GM19238 (cell line): ENCODE results near the gene RYR1.
"Not testable (repeated sequence)": the region's sequence is repeated elsewhere in the genome, so short reads cannot be mapped to it uniquely, and the experiment has no call there.

ENCODE experiments used
- DNase-seq: peaks from one replicate; pipeline ENCODE4 v3.0.0; 2011; ENCODE audit warnings: low spot score; ENCODE audit not compliant: insufficient read length

RYR1 gene

DNA sequence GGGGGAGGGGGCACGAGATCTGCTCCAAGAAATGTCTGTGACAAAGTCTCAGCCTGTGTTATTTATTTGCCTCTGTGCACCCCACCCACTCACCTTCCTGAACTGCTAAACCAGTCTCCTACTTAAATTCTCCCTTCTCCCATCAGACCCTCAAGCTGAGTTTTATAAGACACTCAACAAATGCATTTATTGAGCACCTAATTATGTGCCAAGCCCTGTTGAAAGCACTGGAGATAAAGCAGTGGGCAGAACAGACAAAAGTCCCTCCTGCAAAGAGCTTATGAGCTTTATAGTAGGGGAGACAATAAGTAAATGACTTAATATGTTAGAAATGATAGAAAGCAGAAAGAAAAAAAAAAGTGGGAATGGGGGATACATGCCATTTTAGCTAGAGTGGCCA lies 34.0 kb upstream of the RYR1 start:
- DNase-seq, result no peak

DNA sequence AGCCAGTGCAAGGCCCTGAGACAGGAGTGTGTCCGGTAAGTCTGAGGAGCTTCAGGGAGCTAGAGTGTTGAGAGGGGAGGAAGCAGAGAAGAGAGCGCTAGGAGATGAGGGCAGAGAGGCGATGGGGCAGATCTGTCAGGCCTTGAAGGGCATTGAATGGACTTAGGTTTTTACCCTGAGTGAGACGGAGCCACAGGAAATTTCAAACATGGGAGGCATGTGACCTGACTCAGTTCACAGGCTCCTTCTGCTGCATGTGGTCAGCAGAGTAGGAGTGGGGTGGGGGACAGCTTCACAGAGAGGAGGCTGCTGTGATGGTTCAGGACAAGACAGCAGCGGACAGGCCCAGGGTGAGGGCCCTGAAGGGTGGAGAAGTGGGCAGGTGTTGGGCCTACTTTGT lies 33.1 kb upstream of the RYR1 start:
- no peak for DNase-seq

DNA sequence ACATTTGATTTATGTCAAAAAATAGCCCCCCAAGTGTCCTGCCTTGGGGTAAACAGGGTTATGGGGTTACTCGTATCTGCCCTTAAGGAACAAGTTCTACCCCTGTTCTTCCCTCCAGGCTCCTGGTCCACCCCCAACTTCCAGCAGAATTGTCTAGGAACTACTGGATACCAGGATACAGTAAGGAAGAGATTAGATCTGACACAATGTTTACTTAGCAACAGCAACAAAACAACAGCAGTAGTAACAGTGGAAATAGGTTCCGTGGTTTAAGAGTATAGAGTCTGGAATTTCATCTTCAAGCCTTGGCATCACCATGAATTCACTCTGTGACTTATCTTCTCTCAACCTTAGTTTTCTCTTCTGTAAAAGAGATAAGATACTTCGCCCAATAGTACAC lies 32.3 kb upstream of the RYR1 start:
- DNase-seq, result no peak

DNA sequence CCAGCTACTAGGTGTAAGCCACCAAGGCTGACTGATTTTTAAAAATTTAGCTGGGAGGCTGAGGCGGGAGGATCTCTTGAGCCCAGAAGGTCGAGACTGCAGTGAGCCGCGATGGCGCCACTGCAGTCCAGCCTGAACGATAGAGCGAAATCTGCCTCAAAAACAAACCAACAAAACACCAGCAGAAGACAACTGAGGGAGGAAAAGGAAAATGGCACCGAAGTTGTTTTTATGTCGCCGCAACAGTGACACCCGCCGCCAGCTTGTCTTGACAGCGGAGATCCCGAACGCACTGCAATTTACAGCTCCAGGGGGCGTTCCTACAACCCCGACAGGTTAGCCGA lies 30.9 kb upstream of the RYR1 start:
- no peak for DNase-seq

DNA sequence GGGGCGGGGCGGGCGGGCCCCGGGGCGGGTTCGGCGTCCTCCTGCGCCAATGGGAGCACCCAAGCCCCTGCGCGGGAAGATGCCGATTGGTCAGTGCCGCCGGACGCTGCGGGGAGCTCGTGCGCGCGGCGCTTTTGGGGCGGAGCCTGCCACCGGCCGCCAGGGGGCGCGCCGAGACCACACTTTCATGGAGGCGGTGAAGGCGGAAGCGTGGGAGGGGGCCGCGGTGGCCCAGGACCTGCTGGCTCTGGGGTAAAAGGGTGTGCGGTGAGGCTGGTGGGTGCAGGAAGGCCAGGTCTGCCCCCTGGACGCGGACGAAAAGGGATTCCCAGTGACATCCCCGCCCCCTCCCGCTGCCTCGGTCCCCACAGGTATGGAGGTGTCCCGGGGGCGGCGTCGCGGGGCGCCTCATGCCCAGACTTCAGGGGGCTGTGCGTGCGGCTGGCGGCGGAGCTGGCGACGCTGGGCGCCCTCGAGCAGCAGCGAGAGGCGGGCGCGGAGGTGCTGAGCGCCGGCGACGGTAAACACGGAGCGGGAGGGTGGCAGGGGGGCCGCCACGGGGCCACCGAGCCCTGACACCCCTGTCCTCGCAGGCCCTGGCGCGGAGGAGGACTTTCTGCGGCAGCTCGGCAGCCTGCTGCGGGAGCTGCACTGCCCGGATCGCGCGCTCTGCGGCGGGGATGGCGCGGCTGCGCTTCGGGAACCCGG lies 30.4 kb upstream of the RYR1 start, which contains the start of gene FAM98C:
FAM98C (plus strand) TSS at position 127 of the 708 bp plus-strand sequence; CDS start at position 188, 61 bp downstream.
- peak; percentile 100 for DNase-seq

DNA sequence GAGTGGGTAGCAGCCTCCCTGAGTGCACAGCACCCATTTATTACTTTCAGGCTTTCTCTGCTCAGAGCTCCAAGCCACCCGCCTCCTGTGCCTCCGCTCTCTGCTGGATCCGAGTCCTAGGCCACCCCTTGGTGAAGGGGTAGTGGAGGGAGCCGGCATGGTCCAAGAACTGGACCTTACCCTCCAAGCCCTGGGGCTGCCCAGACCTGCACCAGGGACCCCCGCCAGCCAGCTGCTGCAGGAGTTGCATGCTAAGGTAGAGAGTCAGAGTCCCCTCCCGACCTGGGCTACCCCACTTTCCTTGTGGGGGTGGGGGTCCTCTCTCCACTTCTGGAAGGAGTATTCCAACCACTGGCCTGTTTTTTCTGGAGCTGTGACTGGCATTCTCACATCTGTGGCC lies 28.6 kb upstream of the RYR1 start:
- DNase-seq, result no peak

DNA sequence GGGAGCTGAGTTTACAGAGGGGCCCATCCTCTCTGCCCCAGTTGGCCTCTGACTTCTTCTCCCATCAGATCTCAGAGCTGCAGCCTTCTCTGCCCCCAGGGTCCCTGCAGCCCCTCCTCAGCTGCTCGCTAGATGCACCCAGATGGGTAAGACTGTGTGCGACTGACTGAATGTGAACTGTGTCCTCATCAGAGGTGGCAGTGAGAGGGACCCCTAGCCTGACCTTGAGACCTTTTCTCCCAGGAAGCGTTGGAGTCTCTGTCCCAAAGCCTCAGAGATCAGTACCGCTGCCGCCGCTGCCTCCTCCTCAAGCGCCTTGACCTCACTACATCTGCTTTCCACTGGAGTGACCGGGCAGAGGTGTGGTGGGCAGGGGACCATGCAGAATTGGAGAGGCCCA lies 28.2 kb upstream of the RYR1 start:
- DNase-seq, result no peak

DNA sequence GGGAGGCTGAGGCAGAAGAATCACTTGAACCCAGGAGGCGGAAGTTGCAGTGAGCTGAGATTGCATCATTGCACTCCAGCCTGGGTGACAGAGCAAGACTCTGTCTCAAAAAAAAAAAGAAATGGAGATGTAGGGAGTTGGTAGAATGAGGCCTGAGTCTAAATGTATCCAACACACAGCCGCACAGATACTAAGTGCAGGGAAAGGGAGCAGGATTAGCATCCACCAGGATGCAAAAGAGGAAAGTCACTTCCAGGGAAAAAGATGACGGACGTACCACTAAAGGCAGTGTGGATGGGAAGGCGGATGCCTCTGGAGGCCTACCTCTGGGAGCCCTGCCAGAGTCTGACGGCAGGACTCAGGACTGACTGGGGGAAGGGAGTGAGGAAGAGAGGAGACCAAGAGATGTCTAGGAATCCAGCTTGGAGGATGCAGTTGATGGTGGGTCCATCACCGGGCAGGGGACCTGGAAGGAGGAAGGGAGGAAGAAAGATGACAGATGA lies 23.8 kb upstream of the RYR1 start:
- DNase-seq, result no peak

DNA sequence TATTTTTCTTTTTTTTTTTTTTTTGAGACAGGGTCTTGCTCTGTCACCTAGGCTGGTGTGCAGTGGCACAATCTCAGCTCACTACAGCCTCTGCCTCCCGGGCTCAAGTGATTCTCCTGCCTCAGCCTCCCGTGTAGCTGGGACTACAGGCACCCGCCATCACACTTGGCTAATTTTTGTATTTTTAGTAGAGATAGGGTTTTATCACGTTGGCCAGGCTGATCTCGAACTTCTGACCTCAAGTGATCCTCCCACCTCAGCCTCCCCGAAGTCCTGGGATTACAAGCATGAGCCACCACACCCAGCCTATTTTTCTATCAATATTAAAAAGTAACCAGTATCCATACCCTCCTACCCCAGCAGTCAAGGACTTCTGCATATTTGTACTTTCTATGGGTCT lies 23.1 kb upstream of the RYR1 start:
- DNase-seq, result not testable (repeated sequence)

DNA sequence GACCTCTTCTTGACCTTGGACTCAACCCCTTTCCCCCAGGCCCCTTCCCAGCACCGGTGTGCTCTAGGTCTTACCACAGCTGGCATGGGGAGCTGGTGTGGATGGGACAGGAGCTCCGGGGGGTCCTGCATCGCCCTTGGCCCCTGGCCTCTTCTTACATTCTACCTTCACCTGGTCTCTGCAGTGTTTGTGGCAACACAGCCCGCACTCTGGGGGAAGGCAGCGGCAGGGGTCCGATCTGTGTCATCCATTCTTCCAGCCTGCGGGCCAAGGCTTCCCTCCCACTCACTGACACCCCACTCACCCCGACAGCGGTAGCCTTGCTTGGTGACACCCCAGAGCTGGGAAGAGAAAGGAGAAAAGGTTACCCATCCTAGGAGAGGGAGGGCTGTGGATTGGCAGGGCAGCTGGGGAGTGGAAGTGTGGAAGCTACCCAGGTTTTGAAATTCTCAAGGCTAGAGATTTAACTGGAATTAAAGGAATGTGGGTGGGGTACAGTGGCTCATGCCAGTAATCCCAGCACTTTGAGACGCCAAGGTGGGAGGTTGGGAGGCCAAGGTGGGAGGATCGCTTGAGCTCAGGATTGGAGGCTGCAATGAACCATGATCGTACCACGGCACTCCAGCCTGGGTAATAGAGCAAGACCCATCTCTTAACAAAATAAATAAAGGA lies 22.3 kb upstream of the RYR1 start:
- no peak for DNase-seq

DNA sequence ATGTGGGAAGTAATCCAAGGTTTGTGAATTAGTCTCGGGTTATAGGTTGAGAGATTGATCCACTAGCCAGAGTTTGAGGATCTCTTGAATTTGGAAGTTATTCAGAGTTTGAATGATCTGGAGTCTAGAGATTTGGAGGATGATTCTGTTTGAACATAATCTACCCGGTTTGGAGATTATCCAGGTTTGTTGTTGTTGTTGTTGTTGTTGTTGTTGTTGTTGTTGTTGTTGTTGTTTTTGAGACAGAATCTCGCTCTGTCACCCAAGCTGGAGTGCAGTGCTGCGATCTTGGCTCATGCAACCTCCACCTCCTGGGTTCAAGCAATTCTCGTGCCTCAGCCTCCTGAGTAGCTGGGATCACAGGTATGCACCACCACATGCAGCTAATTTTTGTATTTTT lies 21.6 kb upstream of the RYR1 start:
- DNase-seq, result not testable (repeated sequence)

DNA sequence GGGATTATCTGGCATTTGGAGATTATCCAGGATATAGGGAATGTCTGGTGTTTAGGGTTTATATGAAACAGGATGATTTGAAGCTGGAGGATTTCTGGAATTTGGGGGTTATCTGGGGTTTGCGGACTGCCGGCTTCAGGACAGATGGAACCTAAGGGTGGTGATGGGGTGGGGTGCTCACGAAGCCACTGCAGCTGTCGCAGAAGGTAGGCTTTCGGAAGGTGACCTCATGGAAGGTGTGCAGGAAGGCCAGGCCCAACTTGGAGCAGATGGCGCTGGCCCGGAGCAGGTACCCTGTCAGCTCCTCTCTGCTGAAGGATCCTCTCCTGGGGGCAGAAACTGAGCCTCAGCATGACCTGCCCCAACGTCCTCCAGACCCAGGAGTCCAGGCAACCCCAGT lies 21.0 kb upstream of the RYR1 start:
- no peak for DNase-seq

DNA sequence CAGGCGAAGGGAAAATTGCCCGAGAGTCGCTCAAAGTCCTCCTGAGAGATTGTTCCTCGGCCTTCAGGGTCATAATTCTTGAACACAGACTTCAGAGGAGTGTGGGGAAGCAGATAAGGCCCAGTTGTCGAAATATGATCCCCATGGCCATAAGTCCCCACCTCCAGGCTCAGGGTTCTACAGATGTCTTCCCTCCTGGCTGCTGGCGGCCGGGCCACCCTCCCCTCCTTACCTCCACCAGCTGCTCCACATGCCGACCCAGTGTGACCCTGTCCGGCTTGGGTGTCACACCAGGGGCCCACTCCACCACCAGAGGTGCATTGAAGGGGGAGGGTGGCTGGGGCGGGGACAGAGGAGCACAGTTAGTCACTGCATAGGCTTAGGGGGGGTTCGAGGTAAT lies 20.5 kb upstream of the RYR1 start:
- DNase-seq, result no peak

DNA sequence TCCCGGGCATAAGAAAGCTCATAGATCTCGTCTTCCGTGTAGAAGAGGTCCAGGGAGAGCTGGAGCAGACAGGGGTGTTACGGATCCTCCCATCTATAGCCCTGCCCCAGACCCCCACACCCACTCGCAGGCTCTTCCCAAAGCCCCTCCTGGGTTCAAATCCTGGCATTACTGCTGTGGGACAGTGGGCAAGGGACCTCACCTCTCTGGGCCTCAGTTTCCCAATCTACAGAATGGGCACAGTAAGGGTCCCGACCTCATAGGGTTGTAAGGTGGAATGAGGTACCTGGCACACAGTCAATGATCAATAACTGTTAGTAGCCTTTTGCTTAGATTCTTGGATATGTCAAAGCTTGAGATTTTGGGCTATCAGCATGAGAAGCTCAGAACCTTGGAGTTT lies 20.1 kb upstream of the RYR1 start:
- DNase-seq, result no peak

DNA sequence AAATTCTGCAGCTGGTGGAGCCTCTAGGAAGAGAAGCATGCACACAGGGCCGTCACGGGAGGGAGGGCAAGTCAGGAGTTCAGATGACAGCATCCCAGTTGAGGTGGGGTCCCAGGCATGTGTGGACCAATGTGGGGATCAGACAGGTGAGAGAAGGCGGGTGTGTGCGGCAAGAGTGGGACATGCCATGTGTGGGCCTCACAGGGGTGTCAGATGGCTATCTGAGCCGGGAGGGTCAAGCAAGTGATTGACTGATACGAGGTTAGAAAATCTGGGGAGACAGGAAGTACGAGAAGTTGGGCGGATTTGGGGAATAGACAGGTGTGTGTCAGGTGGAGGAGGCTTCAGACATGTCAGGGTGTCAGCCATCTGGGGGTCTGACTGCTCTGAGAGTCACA lies 16.3 kb upstream of the RYR1 start:
- DNase-seq, result no peak

DNA sequence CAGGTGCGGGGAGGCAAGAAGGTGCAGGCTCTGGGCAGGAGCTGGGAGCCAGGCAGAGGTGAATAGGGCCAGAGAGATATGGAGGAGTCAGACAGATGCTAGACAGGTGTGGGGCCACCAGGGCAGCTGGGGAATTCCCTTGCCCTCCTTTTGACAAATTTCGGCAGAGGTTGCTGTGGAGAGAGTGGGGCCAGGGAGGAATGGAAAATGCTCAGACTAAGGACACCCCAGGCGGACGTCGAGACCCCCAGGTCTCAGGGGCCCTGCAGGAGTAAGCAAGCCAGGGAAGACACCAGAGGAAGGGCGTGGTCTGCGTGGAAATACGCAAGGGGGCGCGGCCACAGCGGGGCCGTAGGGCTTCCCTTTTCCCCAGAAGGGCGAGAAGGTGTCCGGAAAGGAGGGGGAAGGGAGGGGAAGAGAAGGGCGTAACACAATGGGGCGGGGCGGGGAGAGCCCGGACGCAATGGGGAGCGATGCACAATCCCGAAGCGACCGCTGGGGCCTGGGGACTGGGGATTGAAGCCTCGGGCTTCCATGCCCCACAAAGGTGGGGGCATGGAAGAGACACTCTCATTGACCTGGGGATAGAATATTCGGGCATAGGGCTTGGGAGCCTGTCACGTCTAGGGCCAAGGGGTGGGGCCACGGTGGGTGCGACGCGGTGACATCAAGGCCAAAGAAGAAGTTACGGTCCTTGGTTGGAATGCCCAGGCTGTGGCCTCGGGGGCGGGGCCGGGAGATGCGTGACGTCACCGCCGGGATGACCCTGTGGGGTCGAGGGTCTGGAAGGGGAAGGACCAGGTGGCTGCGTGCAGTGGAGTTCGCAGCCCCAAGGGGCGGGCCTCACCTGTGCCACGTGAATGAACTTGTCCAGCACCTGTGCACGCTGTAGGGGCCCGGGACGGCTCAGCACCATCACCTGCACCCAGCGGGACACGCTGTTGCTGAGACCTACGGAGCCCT lies 15.7 kb upstream of the RYR1 start:
- DNase-seq, result peak; percentile 52

DNA sequence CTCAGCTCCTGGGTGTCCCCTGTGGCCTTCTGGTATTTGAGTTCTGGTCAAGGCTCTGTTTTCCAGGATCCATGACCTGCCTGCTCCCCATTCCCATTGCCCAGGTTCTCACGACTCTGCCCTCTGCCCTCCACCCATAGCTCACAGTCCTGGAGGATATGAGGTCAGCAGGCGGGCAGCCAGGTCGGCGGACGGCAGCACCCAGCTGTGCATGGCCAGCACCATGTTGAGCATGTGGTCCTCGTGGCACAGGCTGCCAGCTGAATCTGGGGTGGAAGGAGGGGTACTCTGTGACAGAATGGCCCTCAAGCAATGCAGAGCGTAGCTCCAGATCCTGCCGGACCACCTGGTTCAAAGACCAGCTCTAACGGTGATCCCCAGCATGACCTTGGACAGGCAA lies 12.6 kb upstream of the RYR1 start:
- DNase-seq, result no peak

DNA sequence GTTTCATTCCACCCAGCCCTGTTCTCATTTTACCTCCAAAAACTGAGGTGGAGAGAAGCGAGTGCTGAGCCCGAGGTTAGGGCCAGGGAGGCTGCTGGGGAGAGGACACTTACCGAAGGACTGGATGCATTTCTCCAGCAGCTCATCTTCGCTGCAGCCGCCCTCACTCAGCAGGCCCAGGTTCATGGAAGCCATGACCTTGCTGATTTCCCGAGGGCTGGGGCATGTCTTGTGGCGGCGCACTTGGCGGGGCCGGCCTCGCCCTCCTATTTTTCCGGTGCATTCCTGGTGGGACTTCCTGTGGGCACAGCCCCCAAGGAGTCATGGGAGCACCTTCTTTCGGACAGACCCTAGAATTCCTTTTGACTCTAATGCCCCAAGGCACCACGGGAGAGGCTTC lies 11.6 kb upstream of the RYR1 start:
- no peak for DNase-seq

DNA sequence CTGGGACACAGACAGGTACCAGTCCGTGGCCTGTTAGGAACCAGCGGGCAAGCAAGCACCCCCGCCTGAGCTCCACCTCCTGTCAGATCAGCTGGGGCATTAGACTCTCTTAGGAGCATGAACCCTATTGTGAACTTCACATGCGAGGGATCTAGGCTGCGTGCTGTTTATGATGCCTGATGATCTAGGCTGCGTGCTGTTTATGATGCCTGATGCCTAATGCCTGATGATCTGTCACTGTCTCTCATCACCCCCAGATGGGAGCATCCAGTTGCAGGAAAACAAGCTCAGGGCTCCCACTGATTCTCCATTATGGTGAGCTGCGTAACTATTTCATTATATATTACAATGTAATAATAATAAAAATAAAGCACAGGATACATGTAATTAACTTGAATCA lies 11.1 kb upstream of the RYR1 start:
- no peak for DNase-seq

DNA sequence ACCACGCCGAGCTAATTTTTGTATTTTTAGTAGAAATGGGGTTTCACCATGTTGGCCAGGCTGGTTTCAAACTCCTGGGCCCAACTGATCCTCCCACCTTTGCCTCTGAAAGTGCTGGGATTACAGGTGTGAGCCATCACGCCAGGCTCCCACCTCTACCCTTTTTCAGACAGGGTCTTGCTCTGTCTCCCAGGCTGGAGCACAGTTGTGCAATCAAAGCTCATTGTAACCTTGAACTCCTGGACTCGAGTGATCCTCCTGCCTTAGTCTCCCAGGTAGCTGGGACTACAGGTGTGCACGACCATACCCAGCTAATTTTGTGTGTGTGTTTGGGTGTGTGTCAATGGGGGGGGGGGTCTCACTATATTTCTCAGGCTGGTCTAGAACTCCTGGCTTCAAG lies 9.2 kb upstream of the RYR1 start:
- DNase-seq, result no peak

DNA sequence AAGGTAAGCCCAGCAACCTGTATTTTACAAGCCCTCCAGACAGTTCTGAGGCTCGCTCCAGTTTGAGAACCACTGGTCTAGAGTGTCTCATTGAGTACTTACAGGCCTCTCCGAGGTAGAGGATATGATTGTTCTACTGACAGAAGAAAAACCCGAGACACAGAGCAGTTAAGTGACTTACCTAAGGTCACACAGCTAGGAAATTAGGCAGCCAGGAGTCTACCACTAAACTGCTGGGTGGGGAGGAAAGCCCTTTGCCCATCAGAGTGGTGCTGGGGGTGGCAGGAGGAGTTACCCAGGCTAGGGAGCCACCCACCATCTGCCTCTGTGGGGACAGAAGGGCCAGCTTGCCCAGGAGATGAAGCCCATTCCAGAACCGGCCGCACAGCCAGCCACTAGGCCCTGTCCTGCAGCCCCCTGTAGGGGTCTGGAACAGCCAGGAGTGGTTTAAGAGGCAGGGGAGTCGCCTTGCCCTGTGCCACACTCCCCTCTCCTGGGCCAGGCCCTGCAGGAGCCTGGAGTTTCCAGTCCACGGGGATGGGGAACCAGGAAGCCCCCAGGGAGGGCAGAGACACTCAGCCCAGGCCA lies 8.2 kb upstream of the RYR1 start:
- no peak for DNase-seq
